Globus pallidus (tissue), 1 donor: ENCODE measurements around the gene BFSP2.

ENCODE experiments used
- DNase-seq: peaks from one replicate; pipeline ENCODE4 v3.0.0-alpha.2; 2015; ENCODE audit warnings: low spot score

Gene BFSP2

DNA sequence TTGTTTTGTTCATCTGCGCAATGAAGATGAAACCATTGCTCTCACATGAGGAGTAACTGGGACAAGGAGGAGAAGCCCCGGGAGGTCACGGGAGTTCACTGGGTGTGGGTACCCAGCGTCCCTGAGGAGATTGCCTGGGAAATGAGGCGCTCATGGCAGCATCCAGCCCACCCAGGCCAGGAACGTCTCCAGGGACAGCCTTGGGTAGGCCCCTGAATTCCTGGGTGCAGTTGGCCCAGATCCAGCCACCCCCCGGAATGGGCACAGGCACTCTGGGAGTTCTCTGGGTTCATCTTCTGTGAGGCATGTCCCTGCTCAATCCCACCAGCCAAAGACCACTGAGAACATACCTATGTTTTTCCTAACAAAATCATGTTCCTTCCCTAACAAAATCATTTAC is 18.5 kb downstream of the BFSP2 start:
- DNase-seq, result no peak

GRCh38 chr3:133419151-133419909 is 19.5 kb downstream of the BFSP2 start:
- DNase-seq, result no peak

GRCh38 chr3:133424937-133425869 is 25.3 kb downstream of the BFSP2 start:
- no peak for DNase-seq

GRCh38 chr3:133425898-133426297 is 26.0 kb downstream of the BFSP2 start:
- DNase-seq, result no peak

DNA sequence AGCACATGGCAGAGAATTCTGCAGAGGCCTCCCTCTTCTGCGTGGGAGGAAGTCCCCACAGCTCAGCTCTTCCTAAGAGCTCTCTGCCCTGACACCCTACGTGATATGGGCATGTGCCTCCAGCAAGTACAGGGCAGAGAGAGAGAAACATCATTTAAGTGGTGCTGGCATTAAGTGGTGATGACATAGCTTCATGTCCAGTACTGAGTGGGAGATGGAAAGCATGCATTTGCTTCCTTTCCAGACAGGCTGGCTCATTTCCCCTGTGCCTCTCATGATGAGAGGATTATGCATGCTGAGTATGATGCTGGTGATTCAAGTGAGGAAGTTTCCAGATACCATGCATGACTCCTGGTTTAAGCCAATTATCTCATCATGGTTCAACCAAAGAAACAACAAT is 26.9 kb downstream of the BFSP2 start:
- DNase-seq, result no peak

- DNase-seq, result no peak
These were observed 28.7 kb downstream of the BFSP2 start for GRCh38 chr3:133428552-133428951.

DNA sequence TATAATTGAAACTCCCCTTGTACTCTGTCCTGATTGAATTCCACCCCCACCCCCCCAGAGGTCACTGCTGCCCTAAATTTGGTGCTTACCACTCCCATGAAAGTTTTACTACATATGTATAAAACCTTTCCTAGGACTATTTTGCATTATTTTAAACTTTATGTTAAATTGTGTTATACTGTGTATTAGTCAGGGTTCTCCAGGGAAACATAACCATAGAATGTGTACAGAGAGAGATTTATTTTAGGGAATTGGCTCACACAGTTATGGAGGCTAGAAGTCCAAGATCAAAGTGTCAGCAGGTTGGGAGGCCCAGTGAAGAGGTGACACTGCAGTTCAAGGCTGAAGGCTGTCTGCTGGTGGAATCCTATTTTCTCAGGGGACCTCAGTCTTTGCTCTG is 29.2 kb downstream of the BFSP2 start:
- DNase-seq, result no peak

GRCh38 chr3:133439563-133439962 is 39.7 kb downstream of the BFSP2 start:
- DNase-seq, result no peak

GRCh38 chr3:133440652-133441051 is 40.8 kb downstream of the BFSP2 start:
- no peak for DNase-seq

DNA sequence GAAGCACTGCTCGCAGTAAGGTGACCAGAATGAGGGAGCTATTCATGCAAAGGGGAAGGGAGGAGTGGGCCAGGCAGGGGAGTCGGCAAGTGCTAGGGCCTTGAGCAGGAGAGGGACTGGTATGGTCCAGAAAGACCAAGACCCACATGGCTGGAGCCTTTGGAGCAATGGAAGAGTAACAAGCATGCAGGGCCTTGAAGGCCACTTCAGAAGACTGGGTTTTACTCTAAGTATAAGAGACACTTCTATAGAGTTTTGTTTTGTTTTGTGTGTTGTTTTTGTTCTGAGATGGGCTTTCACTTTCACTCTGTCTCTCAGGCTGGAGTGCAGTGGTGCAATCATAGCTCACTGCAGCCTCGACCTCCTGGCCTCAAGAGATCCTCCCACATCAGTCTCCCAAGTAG is 42.0 kb downstream of the BFSP2 start:
- DNase-seq, result no peak

DNA sequence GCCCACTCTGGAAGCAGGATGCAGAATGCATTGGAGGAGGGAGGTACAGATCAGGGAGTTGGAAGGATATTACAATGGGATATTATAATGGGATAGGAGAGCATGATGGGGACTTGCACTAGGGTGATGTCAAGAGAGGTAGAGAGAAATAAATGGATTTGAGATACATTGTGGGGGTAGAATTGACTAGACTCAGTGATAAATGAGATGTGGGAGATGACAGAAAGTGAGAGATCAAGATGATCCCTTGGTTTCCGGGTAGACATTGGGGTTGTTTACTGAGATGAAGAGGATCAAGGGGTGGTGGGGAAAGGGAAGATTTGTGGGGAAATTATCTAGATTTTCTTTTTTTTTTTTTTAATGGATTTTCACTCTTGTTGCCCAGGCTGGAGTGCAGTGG is 42.7 kb downstream of the BFSP2 start:
- no peak for DNase-seq

- no peak for DNase-seq
These were observed 44.0 kb downstream of the BFSP2 start for GRCh38 chr3:133443649-133444422.

- DNase-seq, result no peak
These were observed 44.5 kb downstream of the BFSP2 start for GRCh38 chr3:133444423-133444774.

- no peak for DNase-seq
These were observed 45.3 kb downstream of the BFSP2 start for GRCh38 chr3:133445108-133445507.

GRCh38 chr3:133447750-133448477 is 48.1 kb downstream of the BFSP2 start:
- DNase-seq, result no peak

DNA sequence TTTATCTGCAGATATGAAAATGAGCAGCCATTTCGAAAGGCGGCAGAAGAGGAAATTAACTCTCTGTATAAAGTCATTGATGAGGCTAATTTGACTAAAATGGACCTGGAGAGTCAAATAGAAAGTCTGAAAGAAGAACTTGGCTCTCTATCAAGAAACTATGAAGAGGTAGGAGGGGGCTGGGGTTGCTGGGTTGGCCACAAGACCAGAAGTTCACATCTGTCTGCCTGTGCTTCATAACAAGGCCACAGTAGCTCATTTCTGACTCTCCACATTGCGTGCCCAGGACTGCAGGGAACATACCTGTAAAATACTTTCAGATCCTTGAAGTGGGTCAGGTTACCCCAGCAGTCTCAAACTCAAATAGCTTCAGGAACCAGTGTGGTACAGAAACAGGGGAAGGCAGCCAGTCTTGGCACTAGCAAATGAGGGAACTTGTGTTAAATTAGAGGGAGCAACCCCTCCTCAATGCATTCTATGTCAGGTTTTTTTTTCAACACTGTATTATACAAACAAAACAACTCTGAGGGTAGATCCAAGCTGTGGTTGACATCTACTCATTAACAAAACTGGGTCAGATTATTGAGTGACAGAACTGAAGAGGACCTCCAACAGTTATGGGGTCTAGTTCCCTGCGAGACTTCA is 48.7 kb downstream of the BFSP2 start:
- no peak for DNase-seq

- no peak for DNase-seq
These were observed 51.5 kb downstream of the BFSP2 start for GRCh38 chr3:133451309-133451708.

DNA sequence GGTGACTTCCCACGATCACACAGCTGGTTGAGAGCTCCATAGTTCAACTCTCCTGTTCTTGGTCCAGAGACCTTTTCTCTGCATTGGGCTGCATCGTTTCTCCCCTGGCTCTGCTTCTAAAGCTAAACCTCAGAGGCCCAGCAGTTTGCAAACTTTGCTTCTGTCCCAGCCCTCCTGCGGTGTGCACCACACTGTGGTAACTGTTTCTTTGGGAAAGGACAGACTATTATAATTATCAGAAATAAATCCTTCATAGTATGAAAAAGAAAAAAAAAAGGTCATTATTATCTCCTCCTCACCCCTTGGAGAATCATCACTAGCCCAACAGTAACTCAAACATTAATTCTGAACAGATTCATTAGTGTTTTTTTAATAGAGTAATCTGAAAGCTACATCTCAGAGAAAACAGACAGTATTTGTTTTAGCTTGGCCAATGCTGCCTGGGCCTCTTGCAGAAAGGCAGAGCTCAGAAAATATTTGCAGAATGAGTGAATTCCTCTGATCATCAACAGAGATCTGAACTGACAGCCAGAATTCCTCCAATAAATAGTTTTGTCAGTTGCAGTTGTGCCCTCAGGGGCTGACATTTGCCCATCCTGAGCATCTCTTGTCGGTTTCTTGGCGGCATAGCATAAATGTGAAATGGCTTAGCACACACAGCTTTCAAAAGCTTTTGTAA is 52.9 kb downstream of the BFSP2 start:
- DNase-seq, result no peak

GRCh38 chr3:133453383-133453782 is 53.5 kb downstream of the BFSP2 start:
- DNase-seq, result no peak

GRCh38 chr3:133455281-133455680 is 55.4 kb downstream of the BFSP2 start:
- no peak for DNase-seq

GRCh38 chr3:133455960-133456359 is 56.1 kb downstream of the BFSP2 start:
- no peak for DNase-seq
